ENCODE data around the gene RALGAPB. TPM values are rescaled to one million over a fixed set of nuclear protein-coding genes. Genes with fewer than 3 reads are reported as not detected.
"Not testable (repeated sequence)": the region's sequence is repeated elsewhere in the genome, so short reads cannot be mapped to it uniquely, and the experiment has no call there.

Gene RALGAPB
- total and polyA plus RNA-seq, 3 donors from 2014 or later = 49.9 to 64.7 (median 52.6) TPM

DNA sequence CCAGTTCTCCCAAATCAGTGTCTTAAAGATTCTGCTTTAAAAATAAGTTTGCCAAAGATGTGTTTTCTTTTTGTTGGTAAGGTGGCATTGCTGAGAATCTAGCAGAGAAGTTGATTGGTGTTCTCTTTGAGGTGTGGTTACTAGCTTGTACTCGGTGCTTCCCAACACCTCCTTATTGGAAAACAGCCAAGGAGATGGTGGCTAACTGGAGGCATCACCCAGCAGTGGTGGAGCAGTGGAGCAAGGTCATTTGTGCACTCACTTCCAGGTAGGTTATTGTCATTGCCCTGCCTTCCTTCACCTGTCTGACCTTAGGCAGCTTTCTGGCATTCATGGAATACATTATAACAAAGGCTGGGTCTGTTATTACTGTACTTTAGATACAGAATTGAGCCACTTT is 26.7 kb downstream of the RALGAPB start:
- H3K9me3 ChIP-seq = no peaks in the 10 kb centered on the region
- H3K4me3 ChIP-seq = no peak overlapping the region
- H3K27me3 ChIP-seq = no peaks in the 10 kb centered on the region
- no peak overlapping the region for H3K27ac ChIP-seq
- intact Hi-C loops (cut with DNase I; ENCODE audit: low total_unique reads) = no loop called here
- H3K4me1 ChIP-seq = no peaks in the 10 kb centered on the region
- WGBS, 2 donors = 53 to 72% methylated on average over 1 of the region's 1 CpG
- no peak for DNase-seq
- no peak for TF ChIP-seq POLR2A (IDR thresholded peaks at IDR 0.05)
- TF ChIP-seq, protein P1, sequence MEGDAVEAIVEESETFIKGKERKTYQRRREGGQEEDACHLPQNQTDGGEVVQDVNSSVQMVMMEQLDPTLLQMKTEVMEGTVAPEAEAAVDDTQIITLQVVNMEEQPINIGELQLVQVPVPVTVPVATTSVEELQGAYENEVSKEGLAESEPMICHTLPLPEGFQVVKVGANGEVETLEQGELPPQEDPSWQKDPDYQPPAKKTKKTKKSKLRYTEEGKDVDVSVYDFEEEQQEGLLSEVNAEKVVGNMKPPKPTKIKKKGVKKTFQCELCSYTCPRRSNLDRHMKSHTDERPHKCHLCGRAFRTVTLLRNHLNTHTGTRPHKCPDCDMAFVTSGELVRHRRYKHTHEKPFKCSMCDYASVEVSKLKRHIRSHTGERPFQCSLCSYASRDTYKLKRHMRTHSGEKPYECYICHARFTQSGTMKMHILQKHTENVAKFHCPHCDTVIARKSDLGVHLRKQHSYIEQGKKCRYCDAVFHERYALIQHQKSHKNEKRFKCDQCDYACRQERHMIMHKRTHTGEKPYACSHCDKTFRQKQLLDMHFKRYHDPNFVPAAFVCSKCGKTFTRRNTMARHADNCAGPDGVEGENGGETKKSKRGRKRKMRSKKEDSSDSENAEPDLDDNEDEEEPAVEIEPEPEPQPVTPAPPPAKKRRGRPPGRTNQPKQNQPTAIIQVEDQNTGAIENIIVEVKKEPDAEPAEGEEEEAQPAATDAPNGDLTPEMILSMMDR (IDR thresholded peaks at IDR 0.05) = no peak
- H3K36me3 ChIP-seq (ENCODE audit: low read depth, missing control alignments) = no peaks in the 10 kb centered on the region

DNA sequence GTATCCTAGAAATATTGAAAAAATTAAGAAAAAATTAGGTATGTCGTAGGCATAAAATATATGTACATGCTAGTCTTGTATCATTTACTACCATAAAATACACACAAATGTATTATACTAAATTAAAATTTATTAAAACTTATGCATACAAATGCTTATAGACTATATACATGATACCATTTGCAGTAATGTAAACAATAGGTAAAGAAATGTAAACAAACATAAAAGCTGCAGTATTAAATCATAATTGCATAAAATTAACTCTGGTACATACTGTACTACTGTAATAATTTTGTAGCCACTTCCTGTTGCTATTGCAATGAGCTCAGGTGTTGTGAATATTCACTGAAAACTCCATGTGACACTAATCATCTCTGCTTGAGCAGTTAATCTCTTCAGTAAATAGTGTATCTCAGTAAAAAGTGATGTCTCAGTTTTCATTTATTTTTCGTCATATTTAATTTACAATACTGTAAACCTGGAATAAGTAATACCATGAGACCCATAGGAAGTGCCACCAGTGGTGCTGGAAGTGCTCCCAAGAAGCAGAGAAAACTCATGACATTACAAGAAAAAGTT is 29.3 kb downstream of the RALGAPB start:
- Histone ChIP-seq H3K27me3 (no peaks in the 10 kb centered on the region), H3K9me3 (no peaks in the 10 kb centered on the region), H3K36me3 (ENCODE audit: low read depth, missing control alignments) (no peaks in the 10 kb centered on the region), H3K4me1 (no peaks in the 10 kb centered on the region), H3K27ac (no peak overlapping the region), H3K4me3 (no peak overlapping the region)
- TF ChIP-seq, protein P1 (IDR thresholded peaks at IDR 0.05) = no peak
- no peak for TF ChIP-seq POLR2A (IDR thresholded peaks at IDR 0.05)
- intact Hi-C loops (cut with DNase I; ENCODE audit: low total_unique reads) = no loop called here
- no peak for DNase-seq
- 94 to 97% methylated on average over 2 of the region's 2 CpGs for WGBS, 2 donors

DNA sequence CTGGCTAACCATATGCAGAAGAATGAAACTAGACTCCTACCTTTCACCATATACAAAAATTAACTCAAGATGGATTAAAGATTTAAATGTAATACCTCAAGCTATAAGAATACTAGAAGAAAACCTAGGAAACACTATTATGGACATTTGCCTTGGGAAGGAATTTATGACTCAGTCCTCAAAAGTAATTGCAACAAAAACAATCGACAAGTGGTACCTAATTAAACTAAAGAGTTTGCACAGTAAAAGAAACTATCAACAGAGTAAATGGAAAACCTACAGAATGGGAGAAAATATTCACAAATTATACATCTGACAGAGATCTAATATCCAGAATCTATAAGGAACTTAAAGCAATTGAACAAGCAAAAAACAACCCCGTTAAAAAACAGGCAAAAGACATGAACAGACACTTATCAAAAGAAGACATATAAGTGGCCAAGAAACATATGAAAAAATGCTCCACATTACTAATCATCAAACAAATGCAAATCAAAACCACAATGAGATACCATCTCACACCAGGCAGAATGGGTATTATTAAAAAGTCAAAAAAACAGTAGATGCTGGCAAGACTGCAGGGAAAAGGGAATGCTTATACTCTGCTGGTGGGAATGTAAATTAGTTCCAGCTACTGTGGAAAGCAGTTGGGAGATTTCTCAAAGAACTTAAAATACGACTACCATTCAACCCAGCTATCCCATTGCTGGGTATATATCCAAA is 31.9 kb downstream of the RALGAPB start:
- DNase-seq = no peak
- no peak overlapping the region for H3K4me3 ChIP-seq
- no peaks in the 10 kb centered on the region for H3K36me3 ChIP-seq (ENCODE audit: low read depth, missing control alignments)
- 92 to 97% methylated on average over 3 of the region's 3 CpGs for WGBS, 2 donors
- intact Hi-C loops (cut with DNase I; ENCODE audit: low total_unique reads) = no loop called here
- TF ChIP-seq POLR2A (IDR thresholded peaks at IDR 0.05) = no peak
- TF ChIP-seq, protein P1 (IDR thresholded peaks at IDR 0.05) = no peak
- no peaks in the 10 kb centered on the region for H3K4me1 ChIP-seq
- H3K27me3 ChIP-seq = no peaks in the 10 kb centered on the region
- H3K27ac ChIP-seq = no peak overlapping the region
- no peaks in the 10 kb centered on the region for H3K9me3 ChIP-seq

DNA sequence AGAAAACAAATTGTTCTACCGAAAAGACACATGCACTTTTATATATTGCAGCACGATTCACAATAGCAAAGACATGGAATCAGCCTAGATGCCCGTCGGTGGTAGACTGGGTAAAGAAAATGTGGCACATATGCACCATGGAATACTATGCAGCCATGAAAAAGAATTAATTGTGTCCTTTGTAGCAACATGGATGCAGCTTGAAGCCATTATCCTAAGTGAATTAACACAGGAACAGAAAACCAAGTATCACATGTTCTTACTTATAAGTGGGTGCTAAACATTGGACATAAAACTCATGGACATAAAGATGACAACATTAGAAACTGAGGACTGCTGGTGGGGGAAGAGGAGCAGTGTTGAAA is 32.4 kb downstream of the RALGAPB start:
- intact Hi-C loops (cut with DNase I; ENCODE audit: low total_unique reads) = no loop called here
- WGBS, 2 donors = 98 to 99% methylated on average over 4 of the region's 4 CpGs
- TF ChIP-seq POLR2A (IDR thresholded peaks at IDR 0.05) = no peak
- TF ChIP-seq, protein P1 (IDR thresholded peaks at IDR 0.05) = no peak
- no peaks in the 10 kb centered on the region for H3K36me3 ChIP-seq (ENCODE audit: low read depth, missing control alignments)
- H3K27me3 ChIP-seq = no peaks in the 10 kb centered on the region
- no peak overlapping the region for H3K27ac ChIP-seq
- H3K9me3 ChIP-seq = no peaks in the 10 kb centered on the region
- no peaks in the 10 kb centered on the region for H3K4me1 ChIP-seq
- no peak for DNase-seq
- no peak overlapping the region for H3K4me3 ChIP-seq

DNA sequence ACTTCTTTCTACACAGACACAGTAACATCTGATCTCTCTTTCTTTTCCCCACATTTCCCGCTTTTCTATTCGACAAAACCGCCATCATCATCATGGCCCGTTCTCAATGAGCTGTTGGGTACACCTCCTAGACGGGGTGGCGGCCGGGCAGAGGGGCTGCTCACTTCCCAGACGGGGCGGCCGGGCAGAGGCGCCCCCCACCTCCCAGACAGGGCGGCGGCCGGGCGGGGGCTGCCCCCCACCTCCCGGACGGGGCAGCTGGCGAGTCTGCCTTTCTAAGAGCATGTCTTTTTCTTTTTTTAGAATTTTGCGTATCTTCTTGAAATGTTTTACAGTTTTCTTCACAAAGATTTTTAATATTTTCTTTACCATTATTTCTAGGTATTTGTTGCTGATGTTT is 39.1 kb downstream of the RALGAPB start:
- H3K4me3 ChIP-seq; H3K9me3 ChIP-seq; intact Hi-C loops (cut with DNase I; ENCODE audit: low total_unique reads); H3K4me1 ChIP-seq; DNase-seq; H3K27ac ChIP-seq; H3K27me3 ChIP-seq; H3K36me3 ChIP-seq (ENCODE audit: low read depth, missing control alignments): not testable (repeated sequence)
- 93% methylated on average over 19 of the region's 19 CpGs for WGBS, 2 donors

Data from testis (tissue), 3 donors.